HCT116 (cell line): ENCODE results near the gene CEP120. TPM values are rescaled to one million over a fixed set of nuclear protein-coding genes. Genes with fewer than 3 reads are reported as not detected.

ENCODE experiments used
- ATAC-seq: fragments of 200-7000 bp; cut with Tn5 transposase; 2 replicates; pipeline ENCODE4 v1.9.1; 2020; ENCODE audit warnings: mild to moderate bottlenecking, moderate library complexity
- BruUV-seq: library from RNA; stranded (reverse); fragments of 400-500 nt; replicated peaks from 2 replicates; lab custom pipeline; 2021; lab: Mats Ljungman, UMichigan
- CTCF ChIA-PET: fragments of 300-600 bp; sonication (Branson Sonifier 250); formaldehyde crosslinking; loops from one replicate; lab custom pipeline; 2021; ENCODE audit warnings: antibody characterized with exemption; lab: Charles Lee
- POLR2A ChIA-PET: fragments of 300-600, 350-600 bp; sonication (Branson Sonifier 250); formaldehyde crosslinking; loops from one replicate; lab custom pipeline; 2021; ENCODE audit warnings: antibody characterized with exemption; lab: Charles Lee
- RAD21 ChIA-PET, 2 experiments: fragments of 300-600 bp; sonication (Branson Sonifier 250); formaldehyde crosslinking; loops; one replicate each; lab custom pipeline; 2023; ENCODE audit warnings: low total read pairs in 2 of 2; ENCODE audit not compliant: uncharacterized antibody in 2 of 2, unreplicated experiment in 2 of 2, low non-redundant PET in 1 of 2; lab: Charles Lee
- DNase-seq: peaks from one replicate; pipeline ENCODE4 v3.0.0-alpha.2; 2010; ENCODE audit warnings: low read depth, low spot score
- H2AFZ ChIP-seq: fragments of 200-600 bp; shearing (Covaris generic), sonication (generic); 2 replicates; pipeline ENCODE4 v1.6.1; 2017; ENCODE audit warnings: low read depth, mixed run types, mixed read lengths, antibody characterized with exemption, low read length; ENCODE audit not compliant: poor library complexity, severe bottlenecking
- H3K27ac ChIP-seq: 2 replicates; pipeline ENCODE4 v1.5.1; 2012; ENCODE audit warnings: low read depth, low read length
- H3K27me3 ChIP-seq: fragments of 200-600 bp; sonication (generic); 2 replicates; pipeline ENCODE4 v1.6.1; 2016; ENCODE audit warnings: mixed run types, low read length, mixed read lengths; ENCODE audit not compliant: insufficient read depth
- H3K36me3 ChIP-seq, 2 experiments: fragments of 200-500 bp in 1 of 2; fragments of 200-600 bp in 1 of 2; sonication (Bioruptor generic) in 1 of 2; sonication (generic) in 1 of 2; 2 replicates each; pipeline versions ENCODE4 v1.5.1 to v1.6.1; 2014 to 2016; ENCODE audit warnings: low read length in 2 of 2, inconsistent platforms in 1 of 2, mixed read lengths in 1 of 2, mixed run types in 1 of 2; ENCODE audit not compliant: insufficient read depth in 2 of 2, control insufficient read depth in 1 of 2
- H3K4me1 ChIP-seq, 2 experiments: fragments of 200-600 bp in 1 of 2; sonication (generic) in 1 of 2; 2 replicates each; pipeline versions ENCODE4 v1.5.1 to v1.6.1; 2012 to 2017; ENCODE audit warnings: low read length in 2 of 2, inconsistent platforms in 1 of 2, mild to moderate bottlenecking in 1 of 2, mixed read lengths in 1 of 2, mixed run types in 1 of 2, moderate library complexity in 1 of 2; ENCODE audit not compliant: insufficient read depth in 2 of 2, control insufficient read depth in 1 of 2
- H3K4me2 ChIP-seq: fragments of 200-600 bp; sonication (generic); 2 replicates; pipeline ENCODE4 v1.6.1; 2017; ENCODE audit warnings: mixed run types, low read length, mixed read lengths
- H3K4me3 ChIP-seq, 2 experiments: fragments of 200-600 bp in 1 of 2; sonication (generic) in 1 of 2; replicated peaks in 1 of 2; 2 replicates each; pipeline ENCODE4 v1.5.1; 2011 to 2016; ENCODE audit warnings: low read length in 2 of 2, control low read depth in 1 of 2, low read depth in 1 of 2, mild to moderate bottlenecking in 1 of 2, mixed read lengths in 1 of 2, mixed run types in 1 of 2
- H3K79me2 ChIP-seq: fragments of 200-600 bp; sonication (generic); 2 replicates; pipeline ENCODE4 v1.6.1; 2017; ENCODE audit warnings: mild to moderate bottlenecking, mixed run types, low read length, moderate library complexity, mixed read lengths; ENCODE audit not compliant: insufficient read depth
- H3K9ac ChIP-seq: fragments of 200-600 bp; sonication (generic); 2 replicates; pipeline ENCODE4 v1.6.1; 2016; ENCODE audit warnings: low read length, mixed read lengths
- H3K9me2 ChIP-seq: fragments of 200-600 bp; sonication (generic), shearing (Covaris generic); 2 replicates; pipeline ENCODE4 v1.6.1; 2017; ENCODE audit warnings: mixed run types, mild to moderate bottlenecking, moderate library complexity; ENCODE audit not compliant: insufficient read depth
- H3K9me3 ChIP-seq, 2 experiments: fragments of 200-500 bp in 1 of 2; fragments of 200-600 bp in 1 of 2; sonication (Bioruptor generic) in 1 of 2; sonication (generic) in 1 of 2; 2 replicates each; pipeline ENCODE4 v1.6.1; 2014 to 2017; ENCODE audit warnings: low read length in 2 of 2, mixed read lengths in 2 of 2, inconsistent platforms in 1 of 2, low read depth in 1 of 2, mild to moderate bottlenecking in 1 of 2, mixed run types in 1 of 2, moderate library complexity in 1 of 2; ENCODE audit not compliant: control insufficient read depth in 1 of 2, insufficient read depth in 1 of 2
- H4K20me1 ChIP-seq: fragments of 200-600 bp; sonication (generic), shearing (Covaris generic); 2 replicates; pipeline ENCODE4 v1.6.1; 2017; ENCODE audit warnings: mixed run types, mild to moderate bottlenecking, moderate library complexity; ENCODE audit not compliant: insufficient read depth
- ATF3 ChIP-seq: IDR thresholded peaks from 2 replicates; pipeline ENCODE4 v1.6.1; 2012
- CBX3 ChIP-seq: IDR thresholded peaks from 2 replicates; pipeline ENCODE4 v1.6.1; 2012; ENCODE audit warnings: low read depth
- CEBPB ChIP-seq: IDR thresholded peaks from 2 replicates; pipeline ENCODE4 v1.6.1; 2012; ENCODE audit warnings: low read depth
- EGR1 ChIP-seq: IDR thresholded peaks from 2 replicates; pipeline ENCODE4 v1.6.1; 2012; ENCODE audit warnings: low read depth
- ELF1 ChIP-seq: IDR thresholded peaks from 2 replicates; pipeline ENCODE4 v1.6.1; 2012; ENCODE audit warnings: low read depth, borderline replicate concordance
- EZH2 ChIP-seq: fragments of 200-600 bp; sonication (generic); IDR thresholded peaks from 2 replicates; pipeline ENCODE4 v1.6.1; 2017; ENCODE audit warnings: antibody characterized with exemption, mixed run types
- FOSL1 ChIP-seq: IDR thresholded peaks from 2 replicates; pipeline ENCODE4 v1.6.1; 2012; ENCODE audit warnings: low read depth
- JUND ChIP-seq: IDR thresholded peaks from 2 replicates; pipeline ENCODE4 v1.6.1; 2012
- MAX ChIP-seq: IDR thresholded peaks from 2 replicates; pipeline ENCODE4 v1.6.1; 2012
- POLR2AphosphoS5 ChIP-seq: IDR thresholded peaks from 2 replicates; pipeline ENCODE4 v1.6.1; 2011; ENCODE audit warnings: mild to moderate bottlenecking, low read depth, low read length, moderate library complexity
- RAD21 ChIP-seq: IDR thresholded peaks from 2 replicates; pipeline ENCODE4 v1.6.1; 2012; ENCODE audit warnings: low read depth, mild to moderate bottlenecking
- SIN3A ChIP-seq: IDR thresholded peaks from 2 replicates; pipeline ENCODE4 v1.6.1; 2012; ENCODE audit warnings: low read depth
- SRF ChIP-seq: IDR thresholded peaks from 2 replicates; pipeline ENCODE4 v1.6.1; 2012; ENCODE audit warnings: low read depth
- TCF7L2 ChIP-seq: IDR thresholded peaks from 2 replicates; pipeline ENCODE4 v1.7.0; 2011; ENCODE audit warnings: borderline replicate concordance, inconsistent platforms; ENCODE audit not compliant: insufficient read depth, insufficient read length; ENCODE audit errors: extremely low read depth
- YY1 ChIP-seq: IDR thresholded peaks from 2 replicates; pipeline ENCODE4 v1.6.1; 2011; ENCODE audit warnings: low read length, low read depth, moderate library complexity, mild to moderate bottlenecking; ENCODE audit not compliant: insufficient replicate concordance; ENCODE audit errors: extremely low read depth
- ZBTB33 ChIP-seq: IDR thresholded peaks from 2 replicates; pipeline ENCODE4 v1.6.1; 2011; ENCODE audit warnings: mild to moderate bottlenecking, low read length, moderate library complexity; ENCODE audit not compliant: insufficient replicate concordance; ENCODE audit errors: extremely low read depth
- ZFX ChIP-seq: fragments of 450-650 bp; IDR thresholded peaks from 2 replicates; pipeline ENCODE4 v1.6.1; 2017
- intact Hi-C: fragments of 100-400 bp; cut with micrococcal nuclease; formaldehyde crosslinking; loops from 2 replicates; pipeline ENCODE4 v1.10.0; 2022
- total RNA-seq: library from RNA; stranded (reverse); gene quantifications from one replicate; pipeline ENCODE4 v1.2.1, GENCODE V29; 2021; ENCODE audit not compliant: unreplicated experiment
- TF ChIP-seq, protein P1 (sequence below): IDR thresholded peaks from 2 replicates; pipeline ENCODE4 v1.6.1; 2012; ENCODE audit warnings: low read depth

Gene CEP120
- total RNA-seq, 1 experiment from 2014 or later: 30.2 TPM

- H3K27me3 ChIP-seq: no peaks in the 10 kb centered on the region
- BruUV-seq: no TSS peak
- H3K9me3 ChIP-seq: no peaks in the 10 kb centered on the region
- ATAC-seq (no peak), DNase-seq (no peak)
- no peaks in the 10 kb centered on the region for H3K9me2 ChIP-seq
- no peaks in the 10 kb centered on the region for H3K36me3 ChIP-seq
- H3K4me2 ChIP-seq: no peak overlapping the region
- ChIA-PET POLR2A (no interaction called here), CTCF (no interaction called here), RAD21 (no interaction called here)
- TF ChIP-seq SRF (no peak), ATF3 (no peak), POLR2AphosphoS5 (no peak), ZFX (no peak), EGR1 (no peak), FOSL1 (no peak), YY1 (no peak), RAD21 (no peak), SIN3A (no peak), ZBTB33 (no peak), EZH2 (no peak), ELF1 (no peak), CBX3 (no peak), JUND (no peak), TCF7L2 (no peak), MAX (no peak), CEBPB (no peak)
- TF ChIP-seq, protein P1, sequence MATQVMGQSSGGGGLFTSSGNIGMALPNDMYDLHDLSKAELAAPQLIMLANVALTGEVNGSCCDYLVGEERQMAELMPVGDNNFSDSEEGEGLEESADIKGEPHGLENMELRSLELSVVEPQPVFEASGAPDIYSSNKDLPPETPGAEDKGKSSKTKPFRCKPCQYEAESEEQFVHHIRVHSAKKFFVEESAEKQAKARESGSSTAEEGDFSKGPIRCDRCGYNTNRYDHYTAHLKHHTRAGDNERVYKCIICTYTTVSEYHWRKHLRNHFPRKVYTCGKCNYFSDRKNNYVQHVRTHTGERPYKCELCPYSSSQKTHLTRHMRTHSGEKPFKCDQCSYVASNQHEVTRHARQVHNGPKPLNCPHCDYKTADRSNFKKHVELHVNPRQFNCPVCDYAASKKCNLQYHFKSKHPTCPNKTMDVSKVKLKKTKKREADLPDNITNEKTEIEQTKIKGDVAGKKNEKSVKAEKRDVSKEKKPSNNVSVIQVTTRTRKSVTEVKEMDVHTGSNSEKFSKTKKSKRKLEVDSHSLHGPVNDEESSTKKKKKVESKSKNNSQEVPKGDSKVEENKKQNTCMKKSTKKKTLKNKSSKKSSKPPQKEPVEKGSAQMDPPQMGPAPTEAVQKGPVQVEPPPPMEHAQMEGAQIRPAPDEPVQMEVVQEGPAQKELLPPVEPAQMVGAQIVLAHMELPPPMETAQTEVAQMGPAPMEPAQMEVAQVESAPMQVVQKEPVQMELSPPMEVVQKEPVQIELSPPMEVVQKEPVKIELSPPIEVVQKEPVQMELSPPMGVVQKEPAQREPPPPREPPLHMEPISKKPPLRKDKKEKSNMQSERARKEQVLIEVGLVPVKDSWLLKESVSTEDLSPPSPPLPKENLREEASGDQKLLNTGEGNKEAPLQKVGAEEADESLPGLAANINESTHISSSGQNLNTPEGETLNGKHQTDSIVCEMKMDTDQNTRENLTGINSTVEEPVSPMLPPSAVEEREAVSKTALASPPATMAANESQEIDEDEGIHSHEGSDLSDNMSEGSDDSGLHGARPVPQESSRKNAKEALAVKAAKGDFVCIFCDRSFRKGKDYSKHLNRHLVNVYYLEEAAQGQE: no peak
- no peak overlapping the region for H2AFZ ChIP-seq
- no peaks in the 10 kb centered on the region for H4K20me1 ChIP-seq
- H3K9ac ChIP-seq: no peak overlapping the region
- H3K4me1 ChIP-seq: no peaks in the 10 kb centered on the region
- H3K79me2 ChIP-seq: no peaks in the 10 kb centered on the region
- no peak overlapping the region for H3K4me3 ChIP-seq
- no peak overlapping the region for H3K27ac ChIP-seq
- intact Hi-C loops: no loop called here
These were observed 11.6 kb upstream of the CEP120 start for GRCh38 chr5:123434796-123435195.
